Hepatic stellate cell (primary cell): ENCODE results near the gene ARID5B.

Experiments
- DNase-seq: peaks from one replicate; pipeline ENCODE4 v3.0.0; 2011; ENCODE audit warnings: low spot score

ARID5B gene

GRCh38 chr10:61991166-61991565, 89.7 kb downstream of the ARID5B start:
- DNase-seq: no peak

- no peak for DNase-seq
Measured at GRCh38 chr10:61992059-61992460, 90.6 kb downstream of the ARID5B start.

- DNase-seq: peak; percentile 39
Measured at GRCh38 chr10:61992671-61993668, 91.5 kb downstream of the ARID5B start.

- DNase-seq: no peak
Measured at GRCh38 chr10:61993711-61994401, 92.4 kb downstream of the ARID5B start.

- no peak for DNase-seq
Measured at GRCh38 chr10:61994405-61995219, 93.1 kb downstream of the ARID5B start.

- no peak for DNase-seq
Measured at GRCh38 chr10:61995220-61995503, 93.7 kb downstream of the ARID5B start.

- DNase-seq: no peak
Measured at GRCh38 chr10:61998937-61999336, 97.4 kb downstream of the ARID5B start.

- no peak for DNase-seq
Measured at GRCh38 chr10:62000037-62000603, 98.6 kb downstream of the ARID5B start.

GRCh38 chr10:62000726-62001125, 99.2 kb downstream of the ARID5B start:
- DNase-seq: no peak

GRCh38 chr10:62001898-62002297, 100.4 kb downstream of the ARID5B start:
- DNase-seq: no peak

- no peak for DNase-seq
Measured at GRCh38 chr10:62002753-62003152, 101.3 kb downstream of the ARID5B start.

- DNase-seq: no peak
Measured at GRCh38 chr10:62004042-62004441, 102.5 kb downstream of the ARID5B start.

- no peak for DNase-seq
Measured at GRCh38 chr10:62005281-62005680, 103.8 kb downstream of the ARID5B start.

- DNase-seq: no peak
Measured at GRCh38 chr10:62005687-62006086, 104.2 kb downstream of the ARID5B start.

GRCh38 chr10:62007145-62007544, 105.6 kb downstream of the ARID5B start:
- no peak for DNase-seq

- no peak for DNase-seq
Measured at GRCh38 chr10:62008196-62008595, 106.7 kb downstream of the ARID5B start.

- DNase-seq: no peak
Measured at GRCh38 chr10:62008946-62009345, 107.4 kb downstream of the ARID5B start.

- DNase-seq: no peak
Measured at GRCh38 chr10:62010366-62010765, 108.9 kb downstream of the ARID5B start.

GRCh38 chr10:62011558-62011957, 110.1 kb downstream of the ARID5B start:
- DNase-seq: no peak

- DNase-seq: no peak
Measured at GRCh38 chr10:62012318-62012717, 110.8 kb downstream of the ARID5B start.

GRCh38 chr10:62014510-62014909, 113.0 kb downstream of the ARID5B start:
- no peak for DNase-seq

GRCh38 chr10:62015994-62016393, 114.5 kb downstream of the ARID5B start:
- no peak for DNase-seq
